ENCODE measurements around the gene TMEM207.
"Not testable (repeated sequence)": the region's sequence is repeated elsewhere in the genome, so short reads cannot be mapped to it uniquely, and the experiment has no call there.

The TMEM207 gene

DNA sequence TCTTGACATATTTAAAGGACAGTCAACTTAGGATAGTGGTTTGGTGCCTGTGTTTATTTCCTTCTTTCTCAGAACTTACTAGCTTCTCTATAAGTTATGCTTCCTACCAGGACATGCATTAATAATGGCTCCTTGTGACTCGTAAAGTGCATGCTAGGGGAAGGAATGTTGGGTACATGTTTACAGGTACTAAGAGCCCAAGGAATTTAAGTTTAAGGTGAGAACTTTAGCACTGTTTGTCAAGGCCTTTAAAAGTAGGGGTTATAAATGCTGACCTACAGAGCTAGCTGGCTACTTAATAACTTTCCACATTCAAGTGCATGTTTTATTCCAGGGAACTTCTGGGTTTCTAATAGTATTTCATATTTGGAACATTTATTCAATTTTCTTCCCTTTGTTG, at the start of gene TMEM207:
TMEM207 (minus strand) TSS at position 101 of the 400 bp plus-strand sequence; CDS start at position 9, 92 bp downstream.
- DNase-seq: no peak

DNA sequence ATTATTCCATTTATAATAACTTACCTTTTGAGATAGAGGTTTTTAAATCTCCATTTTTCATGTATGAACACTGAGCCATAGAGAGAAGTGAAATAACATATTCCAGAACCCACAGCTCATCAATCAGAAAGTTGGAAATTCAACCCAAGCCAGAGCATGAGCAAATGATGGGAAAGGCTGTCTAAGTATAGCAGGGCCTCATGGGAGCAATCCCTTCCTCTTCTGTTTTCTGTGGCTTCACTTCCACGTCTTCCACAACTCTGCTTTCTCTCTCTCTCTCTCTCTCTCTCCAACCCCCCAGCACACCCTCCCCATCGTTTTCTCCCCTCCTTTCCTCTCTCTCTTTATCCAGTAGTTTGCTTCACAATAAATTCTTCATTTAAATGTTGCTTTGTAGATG, 49.4 kb upstream of the TMEM207 start:
- DNase-seq: no peak

- DNase-seq: no peak
Measured at GRCh38 chr3:190498293-190498692, 48.6 kb upstream of the TMEM207 start.

GRCh38 chr3:190497811-190498210, 48.1 kb upstream of the TMEM207 start:
- DNase-seq: no peak

DNA sequence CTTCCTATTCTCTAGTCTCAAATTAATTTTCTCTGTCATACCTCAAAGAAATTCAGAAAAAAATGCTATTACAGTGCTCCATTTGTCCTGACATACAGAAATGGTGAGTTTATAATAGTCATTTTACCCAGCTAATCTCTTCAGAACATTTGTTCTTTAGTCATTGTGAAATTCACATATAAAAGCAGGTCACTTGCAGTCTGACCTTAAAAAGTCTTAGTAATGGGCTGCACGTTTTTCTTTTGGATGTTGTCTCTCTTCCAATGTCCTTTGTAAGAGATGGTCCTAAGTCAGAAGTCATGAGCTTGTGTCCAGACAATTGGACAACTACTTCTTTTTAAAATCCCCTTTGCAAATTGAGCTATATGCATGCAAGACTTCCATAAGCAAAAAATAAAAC, 47.2 kb upstream of the TMEM207 start:
- DNase-seq: no peak

DNA sequence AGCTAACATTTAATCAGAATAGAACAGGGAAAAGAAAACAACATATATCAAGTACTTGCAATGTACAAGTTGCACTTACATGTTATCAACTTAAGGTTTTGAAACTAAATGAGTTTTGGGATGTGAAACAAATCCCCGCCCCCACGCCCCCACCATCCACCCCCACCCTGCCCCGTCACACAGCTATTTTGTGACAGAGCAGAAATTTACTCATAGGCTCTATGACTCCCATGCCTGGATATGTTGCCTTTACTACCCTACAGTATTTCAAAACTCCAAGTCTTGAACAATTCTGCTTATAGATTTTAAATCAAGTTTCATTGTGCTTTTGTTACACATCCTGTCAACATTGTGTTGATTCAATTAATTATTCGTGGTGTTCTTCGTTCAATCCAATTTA, 46.1 kb upstream of the TMEM207 start:
- DNase-seq: no peak

GRCh38 chr3:190495354-190495753, 45.7 kb upstream of the TMEM207 start:
- DNase-seq: no peak

DNA sequence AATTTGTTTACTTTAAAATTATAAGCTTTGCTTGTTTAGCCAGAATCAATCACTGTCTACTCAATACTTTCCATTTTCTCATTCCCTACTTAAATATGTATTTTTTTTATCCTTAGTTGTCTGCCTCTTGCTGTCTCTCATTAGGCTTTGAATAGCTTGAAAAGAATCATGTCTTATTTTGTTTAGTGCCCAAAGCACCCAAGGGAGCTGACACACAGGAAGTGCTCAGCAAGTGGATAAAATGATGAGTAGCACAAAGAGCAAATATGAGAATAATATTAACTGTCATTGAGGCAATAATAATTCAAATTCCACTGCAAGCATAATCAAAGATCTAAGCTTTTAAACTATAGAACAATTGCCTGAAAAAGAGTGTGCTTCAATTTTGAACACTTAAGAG, 45.2 kb upstream of the TMEM207 start:
- DNase-seq: no peak

DNA sequence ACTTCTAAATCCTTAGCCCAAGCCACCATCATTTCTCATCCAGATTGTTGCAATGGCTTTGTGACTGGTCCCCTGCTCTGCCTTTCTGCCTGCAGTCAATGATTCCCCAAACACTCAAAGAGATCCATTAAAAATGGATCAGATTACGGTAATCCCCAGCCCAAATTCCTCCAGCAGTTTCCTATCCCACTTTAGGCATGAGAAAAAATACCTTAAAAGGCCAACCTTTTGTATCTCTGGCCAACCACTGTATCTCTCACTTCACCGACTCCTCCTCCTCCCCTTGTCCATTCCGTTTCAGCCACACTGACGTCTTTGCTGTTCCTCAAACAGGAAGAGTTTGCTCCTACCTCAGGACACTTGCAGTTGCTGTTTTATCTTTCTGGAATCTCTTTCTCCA, 43.3 kb upstream of the TMEM207 start:
- no peak for DNase-seq

- DNase-seq: no peak
Measured at GRCh38 chr3:190492129-190492528, 42.4 kb upstream of the TMEM207 start.

DNA sequence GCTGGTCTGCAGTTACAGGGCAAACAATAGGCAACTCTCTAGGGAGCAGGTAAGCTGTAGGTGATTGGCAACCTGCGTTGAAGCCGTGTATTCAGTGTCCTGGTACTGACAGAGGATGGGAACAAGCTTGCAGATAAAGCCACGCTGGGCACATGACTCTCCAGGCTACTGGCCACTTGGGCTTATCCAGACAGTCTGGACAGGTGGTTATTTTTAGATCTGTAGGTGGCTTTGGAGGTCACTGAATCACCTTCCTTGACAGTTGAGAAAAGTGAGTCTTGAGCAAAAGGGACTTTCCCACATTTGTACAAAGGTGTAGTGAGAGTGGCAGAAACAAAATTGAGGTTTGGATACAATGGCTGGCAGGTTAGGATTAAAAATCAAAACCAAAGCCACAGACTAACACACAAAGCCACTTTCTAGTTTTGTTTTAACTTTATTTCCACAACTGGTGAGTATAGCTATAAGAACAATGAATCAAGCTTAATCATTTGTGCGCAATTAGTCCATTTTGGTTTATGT, 41.9 kb upstream of the TMEM207 start:
- no peak for DNase-seq

DNA sequence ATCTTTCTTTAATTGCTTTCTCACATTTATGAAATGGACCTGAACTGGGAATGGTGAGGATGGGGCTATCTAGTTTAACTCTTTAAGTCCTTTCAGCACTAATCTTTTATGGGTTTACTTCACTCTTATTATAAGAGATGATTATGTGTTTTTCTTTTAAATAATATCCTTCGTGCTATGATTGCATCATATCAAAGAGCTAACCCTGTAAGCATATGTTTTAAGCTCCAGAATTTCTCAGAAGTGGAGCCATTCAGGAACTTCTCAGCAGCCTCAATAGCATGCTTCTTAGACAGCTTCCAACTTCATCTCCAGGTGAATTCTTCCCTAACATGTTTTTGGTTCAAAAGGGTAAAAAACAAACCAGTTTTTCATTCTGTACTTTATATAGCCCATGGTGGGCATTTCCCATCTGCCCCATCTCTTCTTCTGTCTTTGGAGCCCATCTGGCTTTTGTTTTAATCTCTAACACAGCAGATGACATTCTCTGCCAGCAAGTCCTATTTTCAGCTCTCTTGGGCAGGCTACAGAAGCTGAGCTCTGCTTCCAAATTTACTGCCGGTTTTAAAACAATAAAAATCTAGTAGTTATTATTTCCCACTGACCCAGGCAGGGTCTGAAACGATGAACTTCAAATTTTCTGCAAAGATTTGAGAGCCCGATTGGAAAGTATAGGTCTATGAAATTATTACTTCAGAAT, 37.4 kb upstream of the TMEM207 start:
- DNase-seq: no peak

DNA sequence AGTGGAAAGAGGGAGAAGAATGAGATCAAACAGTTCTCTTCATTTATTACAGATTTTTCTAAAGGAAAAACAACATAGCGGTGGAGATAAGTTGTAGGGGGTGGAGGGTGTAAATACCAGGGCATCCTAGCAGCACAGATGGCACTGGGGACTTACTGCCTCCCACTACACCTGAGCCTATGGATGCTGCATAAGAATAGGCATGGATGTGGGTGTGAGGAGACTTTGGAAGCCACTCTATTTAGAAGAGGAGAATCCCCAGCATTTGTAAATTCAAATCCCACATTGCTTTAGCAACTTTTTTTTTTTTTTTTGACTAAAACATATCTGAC, 36.8 kb upstream of the TMEM207 start:
- DNase-seq: no peak

DNA sequence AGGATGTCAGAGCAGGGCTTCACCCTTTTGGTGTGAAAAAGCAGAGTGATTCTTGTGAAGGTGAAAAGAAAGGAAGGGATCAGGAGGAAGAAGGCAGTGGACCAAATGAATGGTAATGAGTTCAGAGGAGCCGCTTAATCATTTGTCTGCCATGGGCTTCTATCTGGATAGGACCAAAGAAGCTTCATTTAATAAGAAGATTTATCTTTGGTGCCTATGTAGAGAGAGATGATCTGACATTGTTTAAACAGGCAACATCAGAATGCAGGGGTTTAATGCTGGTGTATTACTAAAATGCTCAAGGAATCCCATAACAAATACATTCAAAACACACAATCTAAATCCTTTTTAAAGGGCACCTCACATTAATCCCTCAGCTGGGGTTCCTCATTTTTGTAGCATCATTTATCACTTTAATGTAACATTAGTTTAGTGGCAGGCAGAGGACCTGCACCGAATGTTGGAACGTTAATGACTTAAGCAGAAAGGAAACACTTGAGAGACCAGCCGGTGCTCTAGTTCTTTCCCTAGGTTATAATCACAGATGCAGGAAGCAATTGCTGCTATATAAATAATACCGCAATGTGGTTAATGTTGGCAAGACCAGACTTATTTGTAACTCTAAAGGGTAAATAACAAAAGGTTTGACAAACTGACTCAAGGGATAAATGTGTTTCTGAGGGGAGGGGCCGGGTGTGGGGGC, 36.3 kb upstream of the TMEM207 start:
- no peak for DNase-seq

- no peak for DNase-seq
Measured at GRCh38 chr3:190481779-190482178, 32.1 kb upstream of the TMEM207 start.

- not testable (repeated sequence) for DNase-seq
Measured at GRCh38 chr3:190473261-190473660, 23.6 kb upstream of the TMEM207 start.

GRCh38 chr3:190467922-190468321, 18.2 kb upstream of the TMEM207 start:
- DNase-seq: no peak

- no peak for DNase-seq
Measured at GRCh38 chr3:190458040-190458439, 8.3 kb upstream of the TMEM207 start.

GRCh38 chr3:190456770-190457169, 7.1 kb upstream of the TMEM207 start:
- no peak for DNase-seq

- no peak for DNase-seq
Measured at GRCh38 chr3:190455828-190456227, 6.1 kb upstream of the TMEM207 start.

GRCh38 chr3:190448256-190448655, 1.4 kb downstream of the TMEM207 start:
- no peak for DNase-seq

DNA sequence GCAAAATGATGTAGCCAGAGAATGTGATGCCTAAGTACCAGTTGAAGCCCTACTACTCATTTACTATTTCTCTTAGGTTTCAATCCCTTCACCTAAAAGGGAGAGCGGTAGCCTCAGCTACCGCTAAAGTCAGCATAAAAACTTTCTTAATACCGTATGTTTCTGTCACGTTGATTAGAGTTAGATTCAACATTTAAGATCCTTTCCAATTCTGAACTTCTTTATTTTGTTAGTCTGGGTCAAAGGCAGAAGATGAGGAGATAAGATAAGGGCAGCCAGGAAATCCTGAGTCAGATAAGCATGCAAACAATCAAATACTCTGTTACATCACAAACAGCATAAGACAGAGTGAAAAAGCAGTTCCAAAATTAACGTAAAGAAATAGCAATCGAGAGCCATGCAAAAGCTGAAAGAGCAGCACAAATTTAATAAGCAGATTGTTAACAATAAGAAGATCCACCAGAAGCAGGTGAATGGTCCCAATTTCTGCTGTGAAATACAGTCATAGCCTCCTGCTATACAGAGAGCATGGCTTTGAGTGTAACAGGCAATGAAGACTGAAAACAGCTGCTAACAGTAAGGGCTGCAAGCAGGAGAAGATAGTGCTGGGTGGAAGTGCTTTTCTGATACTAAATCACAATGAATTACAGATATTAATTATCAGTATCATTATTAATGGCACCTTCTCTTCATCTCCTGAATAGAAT, 3.0 kb downstream of the TMEM207 start:
- DNase-seq: no peak

GRCh38 chr3:190444576-190445145, 5.0 kb downstream of the TMEM207 start:
- DNase-seq: no peak

DNA sequence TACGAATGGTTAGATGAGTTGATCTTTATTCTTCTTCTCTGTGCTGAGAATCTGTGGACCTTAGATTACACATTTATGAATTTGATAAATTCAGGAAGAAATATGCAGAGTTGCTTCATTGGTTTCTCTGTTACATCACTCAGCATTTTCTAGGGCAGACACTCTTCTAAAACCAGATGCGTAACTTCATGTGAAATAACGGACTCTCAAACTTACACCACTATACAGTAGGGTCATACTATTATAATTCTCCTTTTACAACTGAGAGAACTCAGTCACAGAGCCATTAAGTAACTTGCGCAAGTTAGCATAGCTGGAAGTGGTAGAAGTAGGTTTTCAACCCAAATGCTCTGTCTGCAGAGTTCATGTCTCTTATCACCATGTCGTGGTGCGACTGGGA, 5.7 kb downstream of the TMEM207 start:
- DNase-seq: no peak

Measured in activated T-cell treated with anti-CD3 and anti-CD28 coated beads, Interleukin-2, amount 50 U/mL, for 1 hour (primary cell).